ENCODE data around the gene EDEM1.

DNA sequence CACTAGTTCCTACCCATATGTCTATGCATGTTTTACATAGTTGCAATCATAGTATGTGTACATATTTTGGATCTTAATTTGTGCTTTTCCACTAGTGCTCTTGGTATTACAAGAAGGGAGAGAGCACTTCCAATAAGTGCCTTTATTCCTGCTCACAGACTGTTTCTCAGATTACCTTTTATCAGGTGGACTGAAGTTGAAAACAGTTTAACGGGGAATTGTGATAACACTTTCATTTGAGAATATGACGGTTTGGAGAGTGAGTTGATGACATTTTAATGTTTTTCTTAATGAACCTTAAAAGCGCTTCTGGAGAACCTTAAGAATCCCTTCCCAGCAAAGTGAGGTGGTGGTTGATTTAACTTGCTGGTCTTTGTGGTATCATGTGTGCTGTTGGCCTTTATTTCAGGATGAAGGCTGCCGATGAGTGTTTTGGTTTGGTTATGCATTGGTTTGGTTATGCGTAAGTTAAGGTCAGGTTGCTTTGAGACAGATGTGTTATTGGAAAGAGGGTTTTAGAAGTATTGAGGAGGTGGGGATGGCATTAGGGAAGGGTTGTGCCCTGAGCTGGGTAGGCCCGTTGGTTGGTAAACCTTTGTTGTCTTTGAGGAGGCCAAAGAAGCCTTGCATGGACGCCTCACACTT, 2.8 kb downstream of the EDEM1 start:
- TF ChIP-seq CTCF (conservative IDR thresholded peaks at IDR 0.05; ENCODE audit: low read length): no peak
- TF ChIP-seq EZH2phosphoT487 (IDR thresholded peaks at IDR 0.05; ENCODE audit: borderline replicate concordance): no peak
